ENCODE results near the gene BCORL1.

BCORL1 gene

GRCh38 chrX:130034178-130034577 is 51.7 kb downstream of the BCORL1 start:
- Histone ChIP-seq H3K27me3 (ENCODE audit: low read depth, low read length) (no peaks in the 10 kb centered on the region), H4K20me1 (ENCODE audit: insufficient read depth, low read length) (no peaks in the 10 kb centered on the region), H3K36me3 (replicated peaks; ENCODE audit: low read depth, low read length) (peaks cover 7% of the 10 kb centered on the region), H3K4me1 (ENCODE audit: low read length) (no peaks in the 10 kb centered on the region), H3K4me3 (ENCODE audit: low read length) (no peak overlapping the region), H3K9me3 (ENCODE audit: insufficient read depth, low read length) (no peaks in the 10 kb centered on the region), H3K9ac (ENCODE audit: low read length) (no peak overlapping the region), H3K27ac (ENCODE audit: low read length) (no peak overlapping the region), H3K79me2 (ENCODE audit: low read length) (no peaks in the 10 kb centered on the region), H2AFZ (ENCODE audit: low read depth, low read length) (no peak overlapping the region), H3K4me2 (ENCODE audit: low read length) (no peak overlapping the region)
- TF ChIP-seq CTCF (IDR thresholded peaks at IDR 0.05; ENCODE audit: low read depth, low read length) (no peak), EZH2phosphoT487 (IDR thresholded peaks at IDR 0.05; ENCODE audit: low read depth) (no peak)

- H3K27me3 ChIP-seq (ENCODE audit: low read depth, low read length): no peaks in the 10 kb centered on the region
- no peak overlapping the region for H3K27ac ChIP-seq (ENCODE audit: low read length)
- peaks cover 8% of the 10 kb centered on the region for H3K36me3 ChIP-seq (replicated peaks; ENCODE audit: low read depth, low read length)
- no peaks in the 10 kb centered on the region for H3K4me1 ChIP-seq (ENCODE audit: low read length)
- TF ChIP-seq CTCF (IDR thresholded peaks at IDR 0.05; ENCODE audit: low read depth, low read length) (no peak), EZH2phosphoT487 (IDR thresholded peaks at IDR 0.05; ENCODE audit: low read depth) (no peak)
- no peaks in the 10 kb centered on the region for H3K9me3 ChIP-seq (ENCODE audit: insufficient read depth, low read length)
- no peaks in the 10 kb centered on the region for H3K79me2 ChIP-seq (ENCODE audit: low read length)
- no peak overlapping the region for H3K4me3 ChIP-seq (ENCODE audit: low read length)
- H3K4me2 ChIP-seq (ENCODE audit: low read length): no peak overlapping the region
- H3K9ac ChIP-seq (ENCODE audit: low read length): no peak overlapping the region
- no peak overlapping the region for H2AFZ ChIP-seq (ENCODE audit: low read depth, low read length)
- no peaks in the 10 kb centered on the region for H4K20me1 ChIP-seq (ENCODE audit: insufficient read depth, low read length)
Observed at GRCh38 chrX:130039847-130040246, 57.4 kb downstream of the BCORL1 start.

GRCh38 chrX:130047416-130047815 is 65.0 kb downstream of the BCORL1 start:
- no peaks in the 10 kb centered on the region for H3K4me1 ChIP-seq (ENCODE audit: low read length)
- TF ChIP-seq EZH2phosphoT487 (IDR thresholded peaks at IDR 0.05; ENCODE audit: low read depth) (no peak), CTCF (IDR thresholded peaks at IDR 0.05; ENCODE audit: low read depth, low read length) (no peak)
- no peak overlapping the region for H3K27ac ChIP-seq (ENCODE audit: low read length)
- H3K9me3 ChIP-seq (ENCODE audit: insufficient read depth, low read length): no peaks in the 10 kb centered on the region
- H3K79me2 ChIP-seq (ENCODE audit: low read length): no peaks in the 10 kb centered on the region
- no peak overlapping the region for H2AFZ ChIP-seq (ENCODE audit: low read depth, low read length)
- H3K4me2 ChIP-seq (ENCODE audit: low read length): no peak overlapping the region
- H4K20me1 ChIP-seq (ENCODE audit: insufficient read depth, low read length): no peaks in the 10 kb centered on the region
- H3K27me3 ChIP-seq (ENCODE audit: low read depth, low read length): no peaks in the 10 kb centered on the region
- no peak overlapping the region for H3K9ac ChIP-seq (ENCODE audit: low read length)
- peaks cover 29% of the 10 kb centered on the region for H3K36me3 ChIP-seq (replicated peaks; ENCODE audit: low read depth, low read length)
- H3K4me3 ChIP-seq (ENCODE audit: low read length): no peak overlapping the region

GRCh38 chrX:130048686-130049222 is 66.3 kb downstream of the BCORL1 start:
- Histone ChIP-seq H3K36me3 (replicated peaks; ENCODE audit: low read depth, low read length) (peaks cover 34% of the 10 kb centered on the region), H4K20me1 (ENCODE audit: insufficient read depth, low read length) (no peaks in the 10 kb centered on the region), H2AFZ (ENCODE audit: low read depth, low read length) (no peak overlapping the region), H3K27me3 (ENCODE audit: low read depth, low read length) (no peaks in the 10 kb centered on the region), H3K4me1 (ENCODE audit: low read length) (no peaks in the 10 kb centered on the region), H3K4me3 (ENCODE audit: low read length) (no peak overlapping the region), H3K4me2 (ENCODE audit: low read length) (no peak overlapping the region), H3K79me2 (ENCODE audit: low read length) (no peaks in the 10 kb centered on the region), H3K9ac (ENCODE audit: low read length) (no peak overlapping the region), H3K27ac (ENCODE audit: low read length) (no peak overlapping the region), H3K9me3 (ENCODE audit: insufficient read depth, low read length) (no peaks in the 10 kb centered on the region)
- no peak for TF ChIP-seq CTCF (IDR thresholded peaks at IDR 0.05; ENCODE audit: low read depth, low read length)
- TF ChIP-seq EZH2phosphoT487 (IDR thresholded peaks at IDR 0.05; ENCODE audit: low read depth): no peak

All from OCI-LY3 (cell line).